Ovary (tissue), 9 donors: ENCODE measurements around the gene RBKS. TPM values are rescaled to one million over a fixed set of nuclear protein-coding genes. Genes with fewer than 3 reads are reported as not detected.
A peak's percentile ranks its signal among the peaks of the same experiment; 100 is the strongest.

Source experiments
- DNase-seq, 5 donors: peaks; one replicate each; pipeline ENCODE4 v3.0.0-alpha.2; 2019 to 2020
- H3K27ac ChIP-seq, 2 donors: fragments of 200-600 bp; one replicate each; pipeline versions ENCODE4 v1.5.1 to v1.8.0; 2019 to 2022
- H3K27me3 ChIP-seq: fragments of 200-600 bp; one replicate; pipeline ENCODE4 v1.8.0; 2022
- H3K36me3 ChIP-seq: fragments of 200-600 bp; sonication (generic); one replicate; pipeline ENCODE4 v1.5.1; 2019
- H3K4me1 ChIP-seq: one replicate; pipeline ENCODE4 v1.8.1; 2013; ENCODE audit warnings: mild to moderate bottlenecking, moderate library complexity; ENCODE audit not compliant: insufficient read depth
- H3K4me3 ChIP-seq: fragments of 200-600 bp; sonication (generic); one replicate; pipeline ENCODE4 v1.5.1; 2017
- H3K9me3 ChIP-seq, 2 donors: fragments of 200-600 bp in 1 of 2; sonication (generic) in 1 of 2; one replicate each; pipeline versions ENCODE4 v1.5.1 to v1.8.1; 2013 to 2019; ENCODE audit warnings: mild to moderate bottlenecking in 1 of 2, moderate library complexity in 1 of 2
- EP300 ChIP-seq: sonication (generic); formaldehyde crosslinking; IDR thresholded peaks from one replicate; pipeline ENCODE4 v1.6.1; 2017; ENCODE audit warnings: antibody characterized with exemption
- POLR2A ChIP-seq: fragments of 450-650 bp; IDR thresholded peaks from one replicate; pipeline ENCODE4 v1.6.1; 2017; ENCODE audit warnings: antibody characterized with exemption, mild to moderate bottlenecking, moderate library complexity
- WGBS, 3 donors: extraction: QIAGEN DNeasy Blood & Tissue Kit in 1 of 3; methylation state at CpG; one replicate each; pipeline versions ENCODE4 v1.1.5 to v1.1.7; 2013 to 2017; 5-methylcytosine and 5-hydroxymethylcytosine counted together
- intact Hi-C, 4 donors: fragments of 100-400 bp; cut with DNase I; formaldehyde crosslinking; loops; one replicate each; pipeline versions ENCODE4 v1.11.0 to v1.15.1; 2022 to 2023
- polyA plus RNA-seq, 2 donors: library from polyadenylated mRNA; stranded (reverse); fragments of 200-250 nt in 1 of 2; fragments of 350-450 nt in 1 of 2; fragmentation: Illumina TruSeq in 1 of 2; extraction: RNeasy Lipid Tissue Mini Kit (QIAGEN cat#74804) in 1 of 2; gene quantifications; one replicate each; pipeline ENCODE4 v1.2.3, GENCODE V29; 2013 to 2014
- total RNA-seq, 7 donors: library from RNA; depleted of rRNA in 2 of 7; stranded (reverse); fragments of >200 nt in 2 of 7; fragmentation: NEBNext Ultra II Directional in 3 of 7; extraction: Animal tissue kit (Norgen Biotek cat#: 25700) in 3 of 7; gene quantifications; one replicate each; pipeline versions ENCODE4 v1.1.0 to v1.2.4, GENCODE V29; 2016 to 2023
- TF ChIP-seq, protein P1 (sequence below), 3 donors: fragments of 450-650 bp in 2 of 3; fragments of 200-600 bp in 1 of 3; IDR thresholded peaks; one replicate each; pipeline versions ENCODE4 v1.5.1 to v1.8.0; 2016 to 2022; ENCODE audit warnings: antibody characterized with exemption in 3 of 3, mild to moderate bottlenecking in 1 of 3
- donor health status: DM: no; HTN: no; CAD: no; lungs with moderate emphysema.
- donor health status: DM: no; HTN: no; CAD: no.
- donor health status: Bipolar disorder and iron deficiency.
- donor health status: DM: yes; HTN: yes; CAD: no.
- donor health status: DM: no; HTN: no; CAD: no.
- donor health status: DM: yes; HTN: yes; CAD: no.

RBKS gene
- total and polyA plus RNA-seq, 9 donors, result 1.9 to 32.9 (median 4.0) TPM

GRCh38 chr2:27756544-27757498, 133.4 kb downstream of the RBKS start:
- intact Hi-C loops, result no loop called here
- no peaks in the 10 kb centered on the region for H3K9me3 ChIP-seq
- TF ChIP-seq, protein P1, sequence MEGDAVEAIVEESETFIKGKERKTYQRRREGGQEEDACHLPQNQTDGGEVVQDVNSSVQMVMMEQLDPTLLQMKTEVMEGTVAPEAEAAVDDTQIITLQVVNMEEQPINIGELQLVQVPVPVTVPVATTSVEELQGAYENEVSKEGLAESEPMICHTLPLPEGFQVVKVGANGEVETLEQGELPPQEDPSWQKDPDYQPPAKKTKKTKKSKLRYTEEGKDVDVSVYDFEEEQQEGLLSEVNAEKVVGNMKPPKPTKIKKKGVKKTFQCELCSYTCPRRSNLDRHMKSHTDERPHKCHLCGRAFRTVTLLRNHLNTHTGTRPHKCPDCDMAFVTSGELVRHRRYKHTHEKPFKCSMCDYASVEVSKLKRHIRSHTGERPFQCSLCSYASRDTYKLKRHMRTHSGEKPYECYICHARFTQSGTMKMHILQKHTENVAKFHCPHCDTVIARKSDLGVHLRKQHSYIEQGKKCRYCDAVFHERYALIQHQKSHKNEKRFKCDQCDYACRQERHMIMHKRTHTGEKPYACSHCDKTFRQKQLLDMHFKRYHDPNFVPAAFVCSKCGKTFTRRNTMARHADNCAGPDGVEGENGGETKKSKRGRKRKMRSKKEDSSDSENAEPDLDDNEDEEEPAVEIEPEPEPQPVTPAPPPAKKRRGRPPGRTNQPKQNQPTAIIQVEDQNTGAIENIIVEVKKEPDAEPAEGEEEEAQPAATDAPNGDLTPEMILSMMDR (IDR thresholded peaks at IDR 0.05), result no peak
- TF ChIP-seq POLR2A, result no peak
- no peak for TF ChIP-seq EP300
- H3K27ac ChIP-seq, result no peak overlapping the region
- DNase-seq, result no peak
- no peaks in the 10 kb centered on the region for H3K4me1 ChIP-seq
- 79 to 84% (median 81%) methylated on average over 8 of the region's 8 CpGs for WGBS, 3 donors
- no peaks in the 10 kb centered on the region for H3K36me3 ChIP-seq
- no peak overlapping the region for H3K4me3 ChIP-seq
- H3K27me3 ChIP-seq, result no peaks in the 10 kb centered on the region

DNA sequence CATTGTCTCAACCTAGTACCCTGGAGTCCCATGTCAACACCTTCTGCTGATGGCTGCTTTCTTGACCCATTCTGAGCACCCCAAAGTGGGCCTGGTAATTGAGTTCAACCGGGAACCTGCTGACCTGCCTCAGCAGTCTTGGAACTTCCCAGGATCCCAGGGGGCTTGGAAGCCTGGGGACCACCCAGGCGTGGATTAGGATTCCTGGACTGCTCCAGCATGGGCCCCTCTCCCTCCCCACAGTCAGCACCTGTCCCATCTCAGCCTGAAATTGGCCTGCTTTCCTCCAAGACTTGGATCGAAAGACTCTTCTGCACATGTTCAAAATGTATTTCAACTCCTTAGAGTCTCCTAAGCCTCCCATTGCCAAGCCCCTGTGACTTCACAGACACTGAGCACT, 134.1 kb downstream of the RBKS start:
- TF ChIP-seq EP300 (no peak), POLR2A (no peak)
- TF ChIP-seq, protein P1 (IDR thresholded peaks at IDR 0.05), result no peak
- Histone ChIP-seq H3K36me3 (no peaks in the 10 kb centered on the region), H3K4me3 (no peak overlapping the region), H3K9me3 (no peaks in the 10 kb centered on the region), H3K4me1 (no peaks in the 10 kb centered on the region), H3K27ac (no peak overlapping the region), H3K27me3 (no peaks in the 10 kb centered on the region)
- 83 to 88% (median 86%) methylated on average over 3 of the region's 3 CpGs for WGBS, 3 donors
- no peak for DNase-seq
- intact Hi-C loops, result no loop called here

DNA sequence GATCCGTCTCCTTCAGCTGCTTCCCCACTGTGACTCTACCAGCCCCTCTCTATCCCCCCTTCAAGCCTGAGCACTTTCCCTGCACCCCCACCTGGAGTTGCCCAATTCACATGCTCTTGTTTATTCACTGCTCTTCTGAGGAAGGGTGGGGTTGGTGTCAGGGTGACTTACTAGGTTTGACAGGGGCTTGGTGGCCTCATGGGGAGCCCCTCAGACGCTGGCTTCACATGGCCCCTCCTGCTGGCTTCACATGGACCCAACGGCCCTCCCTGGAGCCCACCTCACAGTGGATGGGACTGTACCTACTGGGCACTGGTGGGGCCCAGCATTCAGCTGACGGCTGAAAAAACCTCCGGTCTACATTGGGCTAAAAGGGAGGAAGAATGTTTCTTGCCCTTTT, 135.4 kb downstream of the RBKS start:
- intact Hi-C loops, result no loop called here
- H3K36me3 ChIP-seq, result no peaks in the 10 kb centered on the region
- no peak for DNase-seq
- H3K9me3 ChIP-seq, result no peaks in the 10 kb centered on the region
- no peak overlapping the region for H3K27ac ChIP-seq
- no peak for TF ChIP-seq EP300
- no peak for TF ChIP-seq POLR2A
- TF ChIP-seq, protein P1 (IDR thresholded peaks at IDR 0.05), result no peak
- no peaks in the 10 kb centered on the region for H3K4me1 ChIP-seq
- no peak overlapping the region for H3K4me3 ChIP-seq
- WGBS, 3 donors, result 83 to 89% (median 89%) methylated on average over 5 of the region's 5 CpGs
- no peaks in the 10 kb centered on the region for H3K27me3 ChIP-seq

GRCh38 chr2:27754138-27754588, 136.0 kb downstream of the RBKS start:
- H3K27me3 ChIP-seq, result no peaks in the 10 kb centered on the region
- H3K36me3 ChIP-seq, result no peaks in the 10 kb centered on the region
- H3K4me1 ChIP-seq, result no peaks in the 10 kb centered on the region
- no peak for TF ChIP-seq EP300
- TF ChIP-seq, protein P1 (IDR thresholded peaks at IDR 0.05), result peak; percentile 13 to 52 (median 39)
- H3K9me3 ChIP-seq, result no peaks in the 10 kb centered on the region
- peak; percentile 54 to 79 (median 68) for DNase-seq
- 34 to 36% (median 36%) methylated on average over 4 of the region's 4 CpGs for WGBS, 3 donors
- H3K4me3 ChIP-seq, result no peak overlapping the region
- H3K27ac ChIP-seq, result no peak overlapping the region
- intact Hi-C loops, result no loop called here
